GM10248 (cell line): ENCODE results near the gene SSR2.

Experiments
- CTCF ChIA-PET: fragments of 300-600 bp; sonication (Branson Sonifier 250); formaldehyde crosslinking; extraction: SDS; loops from one replicate; lab custom pipeline; 2021; ENCODE audit warnings: antibody characterized with exemption; lab: Yijun Ruan, JAX
- POLR2A ChIA-PET: fragments of 350-650 bp; sonication (Branson Sonifier 250); formaldehyde crosslinking; extraction: SDS; loops from one replicate; lab custom pipeline; 2020; ENCODE audit warnings: antibody characterized with exemption; lab: Yijun Ruan, JAX
- DNase-seq: peaks from one replicate; pipeline ENCODE4 v3.0.0; 2012; ENCODE audit errors: extremely low spot score
- CTCF ChIP-seq: IDR thresholded peaks from 2 replicates; pipeline ENCODE4 v1.5.1; 2012; ENCODE audit warnings: mild to moderate bottlenecking, low read depth; ENCODE audit errors: extremely low read depth, missing control alignments, control extremely low read depth

SSR2 gene

GRCh38 chr1:155970531-155971167 lies 50.1 kb downstream of the SSR2 start:
- CTCF ChIA-PET, result interaction anchor here (0.9 to 19.5 kb wide), 6 partner anchors 8 to 32 kb away, joined by 3 to 215 read pairs (median 3); no protein-coding TSS in a partner anchor

GRCh38 chr1:155969377-155969791 lies 51.4 kb downstream of the SSR2 start:
- no peak for DNase-seq
- POLR2A ChIA-PET, result interaction anchor here (0.9 kb wide), 1 partner anchor 46 kb away, joined by 4 read pairs; no protein-coding TSS in a partner anchor
- no peak for TF ChIP-seq CTCF
- CTCF ChIA-PET, result interaction anchor here (1.1 to 19.5 kb wide), 3 partner anchors 22 to 31 kb away, joined by 3 to 215 read pairs (median 7); no protein-coding TSS in a partner anchor

More at GRCh38 chr1:155970531-155971167, 50.1 kb downstream of the SSR2 start:
- DNase-seq, result peak; percentile 85
- TF ChIP-seq CTCF, result no peak
- POLR2A ChIA-PET, result interaction anchor here (0.7 to 1.3 kb wide), 4 partner anchors 8 to 57 kb away, joined by 3 to 5 read pairs (median 4); no protein-coding TSS in a partner anchor

- no peak for TF ChIP-seq CTCF
- ChIA-PET POLR2A (no interaction called here), CTCF (interaction anchor here (1.4 to 19.5 kb wide), 2 partner anchors 17 to 24 kb away, joined by 5 to 215 read pairs; no protein-coding TSS in a partner anchor)
- DNase-seq, result no peak
Measured at GRCh38 chr1:155968670-155969069, 52.1 kb downstream of the SSR2 start.

GRCh38 chr1:155968051-155968400 lies 52.7 kb downstream of the SSR2 start:
- POLR2A ChIA-PET, result interaction anchor here (0.5 kb wide), 1 partner anchor 33 kb away, joined by 7 read pairs; no protein-coding TSS in a partner anchor
- CTCF ChIA-PET, result interaction anchor here (1.1 to 19.5 kb wide), 3 partner anchors 9 to 25 kb away, joined by 3 to 215 read pairs (median 5); no protein-coding TSS in a partner anchor
- TF ChIP-seq CTCF, result no peak
- no peak for DNase-seq

GRCh38 chr1:155967341-155968050 lies 53.3 kb downstream of the SSR2 start:
- ChIA-PET CTCF (interaction anchor here (0.9 to 19.5 kb wide), 6 partner anchors 10 to 30 kb away, joined by 3 to 215 read pairs (median 4); no protein-coding TSS in a partner anchor), POLR2A (interaction anchor here (0.5 kb wide), 2 partner anchors 32 to 50 kb away, joined by 3 to 7 read pairs; no protein-coding TSS in a partner anchor)
- no peak for TF ChIP-seq CTCF
- DNase-seq, result no peak

- CTCF ChIA-PET, result interaction anchor here (0.9 to 19.5 kb wide), 4 partner anchors 10 to 29 kb away, joined by 3 to 215 read pairs (median 4); no protein-coding TSS in a partner anchor
- TF ChIP-seq CTCF, result no peak
- DNase-seq, result no peak
- POLR2A ChIA-PET, result no interaction called here
Measured at GRCh38 chr1:155966750-155967149, 54.0 kb downstream of the SSR2 start.
